AG04450 (cell line): Measurements from ENCODE around the gene MS4A15. TPM values are rescaled to one million over a fixed set of nuclear protein-coding genes. Genes with fewer than 3 reads are reported as not detected.

ENCODE experiments used
- CTCF ChIA-PET: fragments of 300-600, 350-600 bp; formaldehyde crosslinking; extraction: SDS; loops from one replicate; lab custom pipeline; 2022; ENCODE audit warnings: antibody characterized with exemption, inconsistent platforms; lab: Charles Lee
- POLR2A ChIA-PET: fragments of 350-600 bp; formaldehyde crosslinking; extraction: SDS; loops from one replicate; lab custom pipeline; 2021; ENCODE audit warnings: antibody characterized with exemption, inconsistent platforms; lab: Yijun Ruan, JAX
- DNase-seq: peaks from one replicate; pipeline ENCODE4 v3.0.0-alpha.2; 2011; ENCODE audit warnings: low read depth, low spot score
- H3K27ac ChIP-seq: one replicate; pipeline ENCODE4 v1.5.1; 2012; ENCODE audit warnings: low read depth, low read length, control low read depth
- H3K27me3 ChIP-seq: one replicate; pipeline ENCODE4 v1.6.0; 2012; ENCODE audit warnings: low read length; ENCODE audit not compliant: control insufficient read depth, insufficient read depth
- H3K4me3 ChIP-seq: 2 replicates; pipeline ENCODE4 v1.5.1; 2011; ENCODE audit warnings: mild to moderate bottlenecking, low read depth, low read length, control low read depth
- H3K9me3 ChIP-seq: 2 replicates; pipeline ENCODE4 v1.5.1; 2012; ENCODE audit warnings: low read length; ENCODE audit not compliant: control insufficient read depth, insufficient read depth
- CTCF ChIP-seq: IDR thresholded peaks from 2 replicates; pipeline ENCODE4 v1.5.1; 2011; ENCODE audit warnings: low read depth, low read length, control low read depth, inconsistent platforms
- polyA plus RNA-seq: library from polyadenylated mRNA; depleted of rRNA; stranded (reverse); fragments of >200 nt; gene quantifications from 2 replicates; pipeline ENCODE4 v1.2.3, GENCODE V29; 2011

MS4A15 gene
- polyA plus RNA-seq, 1 experiment, result not detected

GRCh38 chr11:60765355-60765754, 8.7 kb downstream of the MS4A15 start:
- no peak for DNase-seq
- ChIA-PET CTCF (interaction anchor here (1.3 to 1.8 kb wide), 2 partner anchors 9 to 122 kb away, joined by 4 read pairs; partner anchors contain the start of gene MS4A15), POLR2A (interaction anchor here (1.1 kb wide), 1 partner anchor 10 kb away, joined by 6 read pairs; no protein-coding TSS in a partner anchor)
- Histone ChIP-seq H3K4me3 (no peak overlapping the region), H3K27me3 (peaks cover 6% of the 10 kb centered on the region), H3K9me3 (no peaks in the 10 kb centered on the region; the same call in 1 of the 2 replicates), H3K27ac (no peak overlapping the region)
- TF ChIP-seq CTCF, result no peak

- DNase-seq, result no peak
- CTCF ChIA-PET, result interaction anchor here (1.0 to 1.8 kb wide), 3 partner anchors 9 to 121 kb away, joined by 4 to 8 read pairs (median 5); no protein-coding TSS in a partner anchor
These were observed 9.9 kb downstream of the MS4A15 start for GRCh38 chr11:60766547-60766946.

GRCh38 chr11:60767388-60767811, 10.7 kb downstream of the MS4A15 start:
- CTCF ChIA-PET, result interaction anchor here (1.0 to 1.8 kb wide), 3 partner anchors 8 to 120 kb away, joined by 4 to 8 read pairs (median 5); no protein-coding TSS in a partner anchor
- Histone ChIP-seq H3K27me3 (peaks cover 6% of the 10 kb centered on the region), H3K4me3 (no peak overlapping the region), H3K27ac (no peak overlapping the region), H3K9me3 (no peaks in the 10 kb centered on the region; the same call in 1 of the 2 replicates)
- POLR2A ChIA-PET, result no interaction called here
- peak; percentile 35 for TF ChIP-seq CTCF
- no peak for DNase-seq

More at GRCh38 chr11:60766547-60766946, 9.9 kb downstream of the MS4A15 start:
- no peak for TF ChIP-seq CTCF
- H3K4me3 ChIP-seq, result no peak overlapping the region
- POLR2A ChIA-PET, result no interaction called here
- no peak overlapping the region for H3K27ac ChIP-seq
- H3K27me3 ChIP-seq, result peaks cover 6% of the 10 kb centered on the region
- H3K9me3 ChIP-seq, result no peaks in the 10 kb centered on the region; the same call in 1 of the 2 replicates

- no peak overlapping the region for H3K27ac ChIP-seq
- ChIA-PET POLR2A (no interaction called here), CTCF (no interaction called here)
- H3K27me3 ChIP-seq, result peaks cover 9% of the 10 kb centered on the region
- no peaks in the 10 kb centered on the region; the same call in 1 of the 2 replicates for H3K9me3 ChIP-seq
- no peak for TF ChIP-seq CTCF
- no peak overlapping the region for H3K4me3 ChIP-seq
- DNase-seq, result no peak
These were observed 11.5 kb downstream of the MS4A15 start for GRCh38 chr11:60768202-60768601.

GRCh38 chr11:60769273-60769672, 12.6 kb downstream of the MS4A15 start:
- DNase-seq, result no peak
- H3K9me3 ChIP-seq, result no peaks in the 10 kb centered on the region; the same call in 1 of the 2 replicates
- H3K27me3 ChIP-seq, result peaks cover 9% of the 10 kb centered on the region
- POLR2A ChIA-PET, result no interaction called here
- no peak for TF ChIP-seq CTCF
- no peak overlapping the region for H3K4me3 ChIP-seq
- no peak overlapping the region for H3K27ac ChIP-seq
- CTCF ChIA-PET, result interaction anchor here (1.5 kb wide), 1 partner anchor 9 kb away, joined by 4 read pairs; no protein-coding TSS in a partner anchor
